DMS 273 (cell line): ENCODE measurements around the gene PALLD.
A peak's percentile ranks its signal among the peaks of the same experiment; 100 is the strongest.

ENCODE experiments used
- DNase-seq: peaks from one replicate; lab custom pipeline; 2025; ENCODE audit not compliant: unreplicated experiment; lab: John Stamatoyannopoulos, UW

The PALLD gene

GRCh38 chr4:168886351-168886750, 389.5 kb downstream of the PALLD start:
- no peak for DNase-seq

GRCh38 chr4:168887809-168888208, 391.0 kb downstream of the PALLD start:
- no peak for DNase-seq

- no peak for DNase-seq
These were observed 391.9 kb downstream of the PALLD start for GRCh38 chr4:168888715-168889215.

- DNase-seq: no peak
These were observed 394.2 kb downstream of the PALLD start for GRCh38 chr4:168891086-168891485.

- no peak for DNase-seq
These were observed 394.8 kb downstream of the PALLD start for GRCh38 chr4:168891688-168892087.

GRCh38 chr4:168892475-168892874, 395.6 kb downstream of the PALLD start:
- no peak for DNase-seq

- DNase-seq: no peak
These were observed 396.4 kb downstream of the PALLD start for GRCh38 chr4:168893205-168893604.

GRCh38 chr4:168893807-168894206, 397.0 kb downstream of the PALLD start:
- DNase-seq: no peak

- DNase-seq: no peak
These were observed 403.2 kb downstream of the PALLD start for GRCh38 chr4:168900080-168900479.

- DNase-seq: no peak
These were observed 410.4 kb downstream of the PALLD start for GRCh38 chr4:168907119-168907698.

GRCh38 chr4:168908093-168908492, 411.2 kb downstream of the PALLD start:
- no peak for DNase-seq

GRCh38 chr4:168908851-168909273, 412.0 kb downstream of the PALLD start:
- no peak for DNase-seq

- DNase-seq: no peak
These were observed 417.2 kb downstream of the PALLD start for GRCh38 chr4:168914095-168914494.

- peak; percentile 59 for DNase-seq
These were observed 420.4 kb downstream of the PALLD start for GRCh38 chr4:168917138-168917779.

GRCh38 chr4:168919706-168920324, 423.0 kb downstream of the PALLD start:
- peak; percentile 34 for DNase-seq

GRCh38 chr4:168920441-168921065, 423.7 kb downstream of the PALLD start:
- DNase-seq: peak; percentile 48

GRCh38 chr4:168923526-168924194, 426.8 kb downstream of the PALLD start:
- DNase-seq: peak; percentile 87

GRCh38 chr4:168924667-168925066, 427.8 kb downstream of the PALLD start:
- DNase-seq: no peak

- no peak for DNase-seq
These were observed 429.1 kb downstream of the PALLD start for GRCh38 chr4:168925789-168926490.

GRCh38 chr4:168928346-168928745, 431.5 kb downstream of the PALLD start:
- no peak for DNase-seq

- DNase-seq: no peak
These were observed 432.0 kb downstream of the PALLD start for GRCh38 chr4:168928875-168929274.
